PC-9 (cell line): ENCODE measurements around the gene TRANK1. TPM values are rescaled to one million over a fixed set of nuclear protein-coding genes. Genes with fewer than 3 reads are reported as not detected.

Experiments
- BruUV-seq: library from RNA; stranded (reverse); fragments of 400-500 nt; replicated peaks from 2 replicates; lab custom pipeline; 2021; lab: Mats Ljungman, UMichigan
- CTCF ChIA-PET: fragments of 300-600 bp; sonication (Branson Sonifier 250); formaldehyde crosslinking; loops from one replicate; lab custom pipeline; 2022; ENCODE audit warnings: antibody characterized with exemption; lab: Charles Lee
- POLR2A ChIA-PET: fragments of 300-600 bp; sonication (Branson Sonifier 250); formaldehyde crosslinking; loops from one replicate; lab custom pipeline; 2022; ENCODE audit warnings: antibody characterized with exemption; ENCODE audit not compliant: unreplicated experiment; lab: Charles Lee
- DNase-seq, 2 experiments: peaks; one replicate each; pipeline versions ENCODE4 v3.0.0 to v3.0.0-alpha.2; 2015 to 2022; ENCODE audit warnings: mixed read lengths in 1 of 2
- H2AFZ ChIP-seq: fragments of 200-600 bp; sonication (generic); 2 replicates; pipeline ENCODE4 v1.8.1; 2017; ENCODE audit warnings: antibody characterized with exemption
- H3F3A ChIP-seq: fragments of 200-600 bp; sonication (generic); 2 replicates; pipeline ENCODE4 v1.8.1; 2017; ENCODE audit warnings: antibody characterized with exemption, mild to moderate bottlenecking, low read depth; ENCODE audit not compliant: insufficient read depth
- H3K27ac ChIP-seq: fragments of 200-600 bp; sonication (generic); 2 replicates; pipeline ENCODE4 v1.6.1; 2016; ENCODE audit warnings: mixed run types
- H3K27me3 ChIP-seq: fragments of 200-600 bp; sonication (generic); 2 replicates; pipeline ENCODE4 v1.6.1; 2016; ENCODE audit warnings: low read depth, mixed run types; ENCODE audit not compliant: insufficient read depth
- H3K36me3 ChIP-seq: fragments of 200-600 bp; sonication (generic); 2 replicates; pipeline ENCODE4 v1.6.1; 2016; ENCODE audit warnings: low read depth, mixed run types
- H3K4me1 ChIP-seq: fragments of 200-600 bp; sonication (generic); replicated peaks from 2 replicates; pipeline ENCODE4 v1.6.1; 2016; ENCODE audit warnings: mixed run types; ENCODE audit not compliant: insufficient read depth
- H3K4me2 ChIP-seq: fragments of 200-600 bp; sonication (generic); 2 replicates; pipeline ENCODE4 v1.6.1; 2017; ENCODE audit warnings: mixed run types
- H3K4me3 ChIP-seq: fragments of 200-600 bp; sonication (generic); 2 replicates; pipeline ENCODE4 v1.6.1; 2016; ENCODE audit warnings: mixed run types
- H3K79me2 ChIP-seq: fragments of 200-600 bp; sonication (generic); 2 replicates; pipeline ENCODE4 v1.6.1; 2017; ENCODE audit warnings: low read depth, mixed run types
- H3K9me2 ChIP-seq: fragments of 200-600 bp; sonication (generic); 2 replicates; pipeline ENCODE4 v1.8.1; 2017; ENCODE audit warnings: mild to moderate bottlenecking; ENCODE audit not compliant: insufficient read depth
- H3K9me3 ChIP-seq: fragments of 200-600 bp; sonication (generic); 2 replicates; pipeline ENCODE4 v1.8.1; 2016; ENCODE audit warnings: low read depth; ENCODE audit not compliant: insufficient read depth
- H4K20me1 ChIP-seq: fragments of 200-600 bp; sonication (generic); 2 replicates; pipeline ENCODE4 v1.8.1; 2017; ENCODE audit not compliant: insufficient read depth
- EZH2 ChIP-seq: fragments of 200-600 bp; sonication (generic); IDR thresholded peaks from 2 replicates; pipeline ENCODE4 v1.8.0; 2017; ENCODE audit warnings: antibody characterized with exemption, low read depth
- intact Hi-C: fragments of 100-400 bp; cut with micrococcal nuclease; formaldehyde crosslinking; loops from one replicate; pipeline ENCODE4 v1.10.0; 2022; ENCODE audit not compliant: unreplicated experiment
- total RNA-seq: library from RNA; stranded (reverse); gene quantifications from 2 replicates; pipeline ENCODE4 v1.2.3, GENCODE V29; 2021
- TF ChIP-seq, protein P1 (sequence below): fragments of 200-600 bp; sonication (generic); conservative IDR thresholded peaks from 2 replicates; pipeline ENCODE4 v1.6.1; 2017; ENCODE audit warnings: mixed run types, antibody characterized with exemption, mild to moderate bottlenecking, moderate library complexity

Gene TRANK1
- total RNA-seq, 1 experiment from 2014 or later: 12.1 TPM

DNA sequence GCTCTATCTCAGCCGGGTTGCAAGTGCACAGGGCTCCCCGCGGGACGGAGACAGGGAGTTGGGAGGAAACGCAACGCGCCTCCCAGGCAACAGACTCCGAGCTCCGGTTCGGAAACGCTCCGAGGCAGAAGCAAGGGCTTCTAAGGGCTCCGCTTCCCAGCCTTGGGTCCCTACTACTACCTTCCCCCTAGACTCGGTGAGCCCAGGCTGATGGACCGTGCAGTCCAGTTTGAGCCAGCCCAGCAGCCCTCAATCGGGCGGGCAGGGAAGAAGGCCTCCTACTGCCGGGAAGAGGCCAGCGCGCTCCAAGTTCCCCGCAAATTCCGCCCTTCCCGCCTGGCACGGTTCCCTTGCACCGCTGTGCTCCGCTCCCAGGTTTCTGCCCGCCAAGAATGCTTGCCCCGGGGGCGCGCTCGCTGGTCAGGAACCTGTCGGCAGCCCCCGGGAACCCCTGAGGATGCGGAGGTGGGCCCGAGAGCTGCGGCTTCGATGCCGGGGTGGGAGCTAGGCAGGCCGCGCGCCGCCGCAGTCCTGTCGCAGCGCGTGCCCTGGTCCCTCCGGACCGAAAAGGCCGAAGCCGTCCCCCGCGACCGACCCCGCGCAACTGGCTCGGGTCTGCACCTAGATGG is 728 bp downstream of the TRANK1 start:
- no peaks in the 10 kb centered on the region for H3K9me2 ChIP-seq
- no peak overlapping the region for H3K27ac ChIP-seq
- no peaks in the 10 kb centered on the region for H3F3A ChIP-seq
- TF ChIP-seq EZH2: no peak
- TF ChIP-seq, protein P1, sequence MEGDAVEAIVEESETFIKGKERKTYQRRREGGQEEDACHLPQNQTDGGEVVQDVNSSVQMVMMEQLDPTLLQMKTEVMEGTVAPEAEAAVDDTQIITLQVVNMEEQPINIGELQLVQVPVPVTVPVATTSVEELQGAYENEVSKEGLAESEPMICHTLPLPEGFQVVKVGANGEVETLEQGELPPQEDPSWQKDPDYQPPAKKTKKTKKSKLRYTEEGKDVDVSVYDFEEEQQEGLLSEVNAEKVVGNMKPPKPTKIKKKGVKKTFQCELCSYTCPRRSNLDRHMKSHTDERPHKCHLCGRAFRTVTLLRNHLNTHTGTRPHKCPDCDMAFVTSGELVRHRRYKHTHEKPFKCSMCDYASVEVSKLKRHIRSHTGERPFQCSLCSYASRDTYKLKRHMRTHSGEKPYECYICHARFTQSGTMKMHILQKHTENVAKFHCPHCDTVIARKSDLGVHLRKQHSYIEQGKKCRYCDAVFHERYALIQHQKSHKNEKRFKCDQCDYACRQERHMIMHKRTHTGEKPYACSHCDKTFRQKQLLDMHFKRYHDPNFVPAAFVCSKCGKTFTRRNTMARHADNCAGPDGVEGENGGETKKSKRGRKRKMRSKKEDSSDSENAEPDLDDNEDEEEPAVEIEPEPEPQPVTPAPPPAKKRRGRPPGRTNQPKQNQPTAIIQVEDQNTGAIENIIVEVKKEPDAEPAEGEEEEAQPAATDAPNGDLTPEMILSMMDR: no peak
- intact Hi-C loops: no loop called here
- ChIA-PET POLR2A (interaction anchor here (0.7 kb wide), 1 partner anchor 1707 kb away, joined by 4 read pairs; no protein-coding TSS in a partner anchor), CTCF (no interaction called here)
- no peaks in the 10 kb centered on the region for H3K9me3 ChIP-seq
- H3K4me2 ChIP-seq: peak overlapping the region; percentile 58
- H3K4me1 ChIP-seq: no peaks in the 10 kb centered on the region
- no peaks in the 10 kb centered on the region for H3K36me3 ChIP-seq
- DNase-seq: peak in 1 of 2 experiments; percentile 33
- H2AFZ ChIP-seq: no peak overlapping the region
- no peaks in the 10 kb centered on the region for H4K20me1 ChIP-seq
- H3K27me3 ChIP-seq: peaks cover 20% of the 10 kb centered on the region
- H3K4me3 ChIP-seq: peak overlapping the region; percentile 18; the same call in 1 of the 2 replicates
- no TSS peak for BruUV-seq
- H3K79me2 ChIP-seq: no peaks in the 10 kb centered on the region

DNA sequence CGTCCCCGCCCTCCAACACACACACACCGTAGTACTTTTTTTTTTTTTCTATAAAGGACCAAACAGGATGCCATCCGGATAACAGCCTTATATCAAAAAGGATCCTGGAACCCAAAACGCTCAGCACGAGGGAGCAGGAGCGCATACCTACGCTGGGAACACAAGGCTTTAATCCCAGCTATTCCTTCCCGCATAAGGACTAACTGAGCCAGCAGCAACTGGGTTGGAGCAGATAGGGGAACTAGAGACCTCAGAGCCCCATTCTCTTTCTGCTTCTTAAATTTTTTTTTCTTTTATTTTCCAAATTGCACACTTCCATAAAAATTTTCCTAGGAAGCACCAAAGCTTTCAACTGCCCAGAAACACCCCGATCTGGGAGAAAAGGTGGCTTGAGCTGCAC is 1.3 kb downstream of the TRANK1 start:
- no peak for DNase-seq
- BruUV-seq: no TSS peak
- Histone ChIP-seq H3K4me2 (peak overlapping the region; percentile 58; the same call in 1 of the 2 replicates), H3K4me3 (no peak overlapping the region), H3K27me3 (peaks cover 20% of the 10 kb centered on the region), H3K79me2 (no peaks in the 10 kb centered on the region), H3K27ac (no peak overlapping the region), H3K4me1 (no peaks in the 10 kb centered on the region), H3F3A (no peaks in the 10 kb centered on the region), H2AFZ (no peak overlapping the region), H3K36me3 (no peaks in the 10 kb centered on the region), H4K20me1 (no peaks in the 10 kb centered on the region), H3K9me2 (no peaks in the 10 kb centered on the region), H3K9me3 (no peaks in the 10 kb centered on the region)
- intact Hi-C loops: no loop called here
- ChIA-PET POLR2A (no interaction called here), CTCF (no interaction called here)
- TF ChIP-seq EZH2: no peak
- TF ChIP-seq, protein P1: no peak

DNA sequence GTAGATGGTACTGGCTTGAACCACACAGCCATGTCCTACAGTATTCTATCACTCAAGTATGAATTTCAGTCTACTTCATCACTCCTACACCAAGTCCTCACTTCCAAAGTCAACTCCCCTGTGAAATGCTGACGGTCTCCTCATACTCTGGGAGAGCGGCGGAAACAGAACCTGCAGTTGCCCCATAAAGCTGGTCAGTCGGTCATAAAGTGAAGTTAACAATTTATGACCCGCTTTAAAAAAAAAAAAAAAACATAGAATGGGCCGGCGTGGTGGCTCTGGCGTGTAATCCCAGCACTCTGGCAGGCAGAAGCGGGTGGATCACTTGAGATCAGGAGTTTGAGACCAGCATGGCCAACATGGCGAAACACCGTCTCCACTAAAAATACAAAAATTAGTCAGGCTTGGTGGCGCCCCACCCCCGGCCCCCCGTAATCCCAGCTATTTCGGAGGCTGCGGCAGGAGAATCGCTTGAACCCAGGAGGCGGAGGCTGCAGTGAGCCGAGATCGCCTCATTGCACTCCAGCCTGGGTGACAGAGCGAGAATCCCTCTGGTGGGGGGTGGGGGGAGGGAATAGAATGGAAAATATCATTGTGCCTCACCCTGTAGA is 2.1 kb downstream of the TRANK1 start:
- DNase-seq: no peak
- CTCF ChIA-PET: no interaction called here

More for the DNA sequence above, 2.1 kb downstream of the TRANK1 start:
- H3K27me3 ChIP-seq: peaks cover 20% of the 10 kb centered on the region
- H4K20me1 ChIP-seq: no peaks in the 10 kb centered on the region
- H3F3A ChIP-seq: no peaks in the 10 kb centered on the region
- no peak overlapping the region for H3K27ac ChIP-seq
- H2AFZ ChIP-seq: no peak overlapping the region
- no peaks in the 10 kb centered on the region for H3K9me3 ChIP-seq
- POLR2A ChIA-PET: no interaction called here
- intact Hi-C loops: no loop called here
- no peak overlapping the region for H3K4me2 ChIP-seq
- TF ChIP-seq, protein P1: no peak
- no peak for TF ChIP-seq EZH2
- H3K79me2 ChIP-seq: no peaks in the 10 kb centered on the region
- no peaks in the 10 kb centered on the region for H3K9me2 ChIP-seq
- no TSS peak for BruUV-seq
- no peak overlapping the region for H3K4me3 ChIP-seq
- no peaks in the 10 kb centered on the region for H3K4me1 ChIP-seq
- H3K36me3 ChIP-seq: no peaks in the 10 kb centered on the region
